H1 (cell line): ENCODE data around the gene GPR141. TPM values are rescaled to one million over a fixed set of nuclear protein-coding genes. Genes with fewer than 3 reads are reported as not detected.

Source experiments
- SP1 ChIP-seq: IDR thresholded peaks from 2 replicates; pipeline ENCODE4 v1.6.1; 2011; ENCODE audit warnings: low read depth, low read length
- TAF7 ChIP-seq: optimal IDR thresholded peaks from 2 replicates; pipeline ENCODE3; 2011; ENCODE audit warnings: low read depth, mild to moderate bottlenecking, inconsistent platforms, low read length, moderate library complexity, borderline replicate concordance
- TCF12 ChIP-seq: IDR thresholded peaks from 2 replicates; pipeline ENCODE4 v1.6.1; 2011; ENCODE audit warnings: low read depth, mild to moderate bottlenecking, low read length
- polyA plus RNA-seq, 7 experiments: library from polyadenylated mRNA; depleted of rRNA in 3 of 7; stranded (reverse) in 5 of 7; unstranded in 2 of 7; fragments of >200 nt in 5 of 7; fragments of 200-250 nt in 2 of 7; gene quantifications; 1 replicate in 5 of 7; 2 replicates in 1 of 7; 4 replicates in 1 of 7; pipeline versions ENCODE4 v1.2.1 to v1.2.3, GENCODE V29; 2011 to 2013; ENCODE audit warnings: missing spikeins in 2 of 7, mixed read lengths in 2 of 7
- total RNA-seq: library from RNA; stranded (reverse); fragmentation: NEBNext Ultra II Directional; extraction: Animal tissue kit (Norgen Biotek cat#: 25700); gene quantifications from 2 replicates; pipeline ENCODE4 v1.2.1, GENCODE V29; 2021
- TF ChIP-seq, protein P1 (sequence below): IDR thresholded peaks from 2 replicates; pipeline ENCODE4 v1.6.1; 2012; ENCODE audit warnings: low read length, inconsistent platforms

GPR141 gene
- total and polyA plus RNA-seq, 2 of the 8 experiments (the other 6 are each of a cell fraction or from before 2014, with no cell fraction given): 0.45 to 1.0 TPM

DNA sequence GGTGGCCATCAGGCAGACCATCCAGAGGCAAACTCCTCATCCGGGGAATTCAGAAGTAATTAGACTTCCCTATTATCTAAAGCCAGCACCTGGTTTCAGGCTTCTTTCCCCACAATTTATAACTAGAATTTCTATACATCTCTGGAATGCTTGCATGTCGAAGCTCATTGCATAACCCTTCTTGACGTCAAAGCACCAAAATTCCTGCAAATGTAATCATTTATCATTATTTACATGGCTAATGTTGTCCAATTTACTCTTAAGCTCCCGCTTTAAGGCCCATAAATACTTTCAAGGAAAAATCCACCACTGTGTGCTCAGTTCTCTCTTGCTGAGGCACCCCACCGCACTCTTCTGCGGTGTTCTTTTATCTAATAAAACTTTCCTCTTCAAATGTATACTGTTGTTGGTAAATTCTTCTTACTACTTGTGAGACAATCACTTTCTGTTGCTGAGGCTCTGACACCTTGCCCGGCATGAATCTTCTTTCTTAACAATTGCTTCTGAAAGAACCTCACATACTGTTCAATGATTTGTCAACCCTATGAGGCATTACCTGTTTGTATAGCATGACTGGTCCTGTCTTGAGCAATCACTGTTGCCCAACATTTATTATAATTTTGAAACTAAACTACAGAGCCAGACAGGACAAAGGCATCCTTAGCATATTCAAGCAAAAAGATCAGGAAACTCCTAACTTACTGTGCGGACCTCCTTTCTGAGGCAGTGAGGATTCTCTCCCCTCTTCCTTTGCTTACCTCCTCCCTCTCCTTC is 17.4 kb upstream of the GPR141 start (continued):
- TF ChIP-seq, protein P1, sequence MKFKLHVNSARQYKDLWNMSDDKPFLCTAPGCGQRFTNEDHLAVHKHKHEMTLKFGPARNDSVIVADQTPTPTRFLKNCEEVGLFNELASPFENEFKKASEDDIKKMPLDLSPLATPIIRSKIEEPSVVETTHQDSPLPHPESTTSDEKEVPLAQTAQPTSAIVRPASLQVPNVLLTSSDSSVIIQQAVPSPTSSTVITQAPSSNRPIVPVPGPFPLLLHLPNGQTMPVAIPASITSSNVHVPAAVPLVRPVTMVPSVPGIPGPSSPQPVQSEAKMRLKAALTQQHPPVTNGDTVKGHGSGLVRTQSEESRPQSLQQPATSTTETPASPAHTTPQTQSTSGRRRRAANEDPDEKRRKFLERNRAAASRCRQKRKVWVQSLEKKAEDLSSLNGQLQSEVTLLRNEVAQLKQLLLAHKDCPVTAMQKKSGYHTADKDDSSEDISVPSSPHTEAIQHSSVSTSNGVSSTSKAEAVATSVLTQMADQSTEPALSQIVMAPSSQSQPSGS: no peak
- no peak for TF ChIP-seq TCF12
- no peak for TF ChIP-seq SP1
- no peak for TF ChIP-seq TAF7
